Breast epithelium (tissue), 3 donors: ENCODE results near the gene P2RX2.

Source experiments
- POLR2A ChIP-seq: fragments of 450-650 bp; IDR thresholded peaks from one replicate; pipeline ENCODE4 v1.6.1; 2016; ENCODE audit warnings: antibody characterized with exemption, mild to moderate bottlenecking, moderate library complexity
- POLR2AphosphoS5 ChIP-seq, 3 donors: sonication (generic); formaldehyde crosslinking; IDR thresholded peaks; one replicate each; pipeline ENCODE4 v1.6.1; 2017; ENCODE audit warnings: antibody characterized with exemption in 3 of 3
- TF ChIP-seq, protein P1 (sequence below), 3 donors: fragments of 450-650 bp; IDR thresholded peaks; one replicate each; pipeline ENCODE4 v1.5.1; 2016 to 2017; ENCODE audit warnings: antibody characterized with exemption in 3 of 3, mild to moderate bottlenecking in 3 of 3, moderate library complexity in 3 of 3

- TF ChIP-seq POLR2AphosphoS5 (IDR thresholded peaks at IDR 0.05) = no peak
- TF ChIP-seq, protein P1, sequence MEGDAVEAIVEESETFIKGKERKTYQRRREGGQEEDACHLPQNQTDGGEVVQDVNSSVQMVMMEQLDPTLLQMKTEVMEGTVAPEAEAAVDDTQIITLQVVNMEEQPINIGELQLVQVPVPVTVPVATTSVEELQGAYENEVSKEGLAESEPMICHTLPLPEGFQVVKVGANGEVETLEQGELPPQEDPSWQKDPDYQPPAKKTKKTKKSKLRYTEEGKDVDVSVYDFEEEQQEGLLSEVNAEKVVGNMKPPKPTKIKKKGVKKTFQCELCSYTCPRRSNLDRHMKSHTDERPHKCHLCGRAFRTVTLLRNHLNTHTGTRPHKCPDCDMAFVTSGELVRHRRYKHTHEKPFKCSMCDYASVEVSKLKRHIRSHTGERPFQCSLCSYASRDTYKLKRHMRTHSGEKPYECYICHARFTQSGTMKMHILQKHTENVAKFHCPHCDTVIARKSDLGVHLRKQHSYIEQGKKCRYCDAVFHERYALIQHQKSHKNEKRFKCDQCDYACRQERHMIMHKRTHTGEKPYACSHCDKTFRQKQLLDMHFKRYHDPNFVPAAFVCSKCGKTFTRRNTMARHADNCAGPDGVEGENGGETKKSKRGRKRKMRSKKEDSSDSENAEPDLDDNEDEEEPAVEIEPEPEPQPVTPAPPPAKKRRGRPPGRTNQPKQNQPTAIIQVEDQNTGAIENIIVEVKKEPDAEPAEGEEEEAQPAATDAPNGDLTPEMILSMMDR (IDR thresholded peaks at IDR 0.05) = no peak
- TF ChIP-seq POLR2A = no peak
Measured at GRCh38 chr12:132661972-132662371, 43.4 kb downstream of the P2RX2 start.
